ENCODE measurements around the gene IGFBP6.

IGFBP6 gene

DNA sequence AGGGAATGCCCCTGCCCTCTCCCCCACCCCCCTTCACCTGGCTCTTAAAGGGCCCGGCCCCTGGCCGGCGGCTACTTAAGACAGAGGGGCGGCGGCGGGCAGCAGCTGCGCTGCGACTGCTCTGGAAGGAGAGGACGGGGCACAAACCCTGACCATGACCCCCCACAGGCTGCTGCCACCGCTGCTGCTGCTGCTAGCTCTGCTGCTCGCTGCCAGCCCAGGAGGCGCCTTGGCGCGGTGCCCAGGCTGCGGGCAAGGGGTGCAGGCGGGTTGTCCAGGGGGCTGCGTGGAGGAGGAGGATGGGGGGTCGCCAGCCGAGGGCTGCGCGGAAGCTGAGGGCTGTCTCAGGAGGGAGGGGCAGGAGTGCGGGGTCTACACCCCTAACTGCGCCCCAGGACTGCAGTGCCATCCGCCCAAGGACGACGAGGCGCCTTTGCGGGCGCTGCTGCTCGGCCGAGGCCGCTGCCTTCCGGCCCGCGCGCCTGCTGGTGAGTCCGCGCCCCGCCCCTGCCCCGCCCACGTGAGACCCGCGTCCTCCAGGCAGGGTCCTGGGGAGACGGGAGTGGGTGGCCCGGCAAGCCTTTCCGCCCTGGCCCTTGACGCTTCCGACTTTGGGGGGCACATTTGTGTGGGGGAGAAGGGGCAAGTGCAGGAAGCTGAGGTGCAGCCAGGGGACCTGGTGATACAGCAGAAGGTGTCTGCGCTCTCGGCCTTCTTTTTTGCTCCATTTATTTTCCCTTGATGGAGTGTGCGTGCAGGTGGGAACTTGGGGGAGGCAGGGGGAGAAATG, at the start of gene IGFBP6:
TSS of gene IGFBP6 (plus strand) at position 104 of the 790 bp plus-strand sequence. CDS start at position 155, 51 bp downstream.
- peak; percentile 69 for TF ChIP-seq POLR2A (IDR thresholded peaks at IDR 0.05; ENCODE audit: low read depth, low read length)
- DNase-seq (ENCODE audit: insufficient read length, low spot score) = peak; percentile 69
- FAIRE-seq = no peak

DNA sequence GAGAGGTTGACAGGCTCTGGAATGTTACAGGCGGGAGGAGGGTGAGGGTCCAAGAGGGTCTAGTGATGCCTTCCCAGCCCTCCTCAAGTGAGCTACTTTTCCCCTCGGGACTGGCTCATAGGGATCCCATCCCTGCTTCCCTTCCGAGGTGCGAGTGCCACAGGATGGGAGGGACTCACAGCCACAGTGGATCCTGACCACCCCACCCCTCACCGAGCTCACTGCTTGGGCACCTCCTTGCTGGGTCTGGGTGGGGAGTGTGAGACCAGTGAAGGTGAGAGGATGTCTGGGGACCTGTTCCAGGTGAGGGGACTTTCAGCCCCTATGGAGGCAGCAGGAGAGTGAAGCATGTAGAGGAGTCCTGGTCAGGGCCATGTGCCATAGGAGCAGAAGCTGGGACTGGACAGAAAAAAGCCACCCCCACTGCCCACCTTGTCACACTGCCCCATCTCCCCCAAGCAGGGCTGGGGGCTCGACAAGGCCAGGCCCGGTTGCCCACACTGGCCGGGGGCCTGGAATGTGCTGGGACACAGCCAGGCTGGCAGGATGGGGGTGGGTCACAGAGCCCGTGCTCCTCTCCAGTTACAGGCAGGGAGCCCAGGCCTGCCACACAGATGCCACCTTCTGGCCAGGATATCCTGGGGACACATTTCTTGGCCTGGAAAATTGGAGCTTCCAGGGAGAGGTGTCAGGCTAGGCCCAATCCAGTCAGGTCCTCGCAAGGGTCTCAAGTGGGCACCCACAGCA, 49.3 kb upstream of the IGFBP6 start:
- DNase-seq (ENCODE audit: insufficient read length, low spot score) = no peak
- FAIRE-seq = no peak
- TF ChIP-seq POLR2A (IDR thresholded peaks at IDR 0.05; ENCODE audit: low read depth, low read length) = peak; percentile 30; the same call in 1 of the 2 replicates

DNA sequence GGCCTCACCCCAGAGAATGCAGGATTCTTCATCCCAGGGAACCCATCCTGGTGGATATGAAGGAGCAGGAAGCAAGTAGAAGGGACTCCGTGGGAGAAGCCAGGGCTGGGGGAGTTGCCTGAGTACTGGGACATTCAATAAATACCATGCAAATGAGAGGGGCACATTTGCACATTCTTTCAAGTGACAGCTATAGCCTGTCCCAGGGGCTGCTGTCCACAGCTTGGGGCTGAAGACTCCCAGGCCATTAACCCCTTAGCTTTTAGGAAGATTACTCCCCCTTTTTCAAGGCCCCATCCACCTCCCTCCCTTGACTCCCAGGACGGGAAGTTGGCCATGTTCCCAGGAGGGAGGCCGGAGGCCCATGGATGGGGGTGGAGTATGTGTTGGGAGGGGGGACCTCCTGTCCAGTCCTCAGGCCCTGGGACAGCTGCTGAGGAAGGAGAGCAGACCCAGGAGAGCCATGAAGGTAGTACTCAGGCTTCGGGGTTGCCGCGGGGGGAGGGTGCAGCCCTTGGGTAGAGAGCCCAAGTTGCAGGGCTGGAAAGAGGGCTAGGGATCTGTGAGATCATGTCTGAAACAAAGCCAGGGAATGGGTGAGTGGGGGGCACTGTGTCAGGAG, 48.6 kb upstream of the IGFBP6 start:
- no peak for TF ChIP-seq POLR2A (IDR thresholded peaks at IDR 0.05; ENCODE audit: low read depth, low read length)
- FAIRE-seq (no peak), DNase-seq (ENCODE audit: insufficient read length, low spot score) (no peak)

GRCh38 chr12:53049571-53050318, 47.7 kb upstream of the IGFBP6 start, which contains the start of gene TNS2:
Gene TNS2, plus strand, starts transcription at chr12:53050065. Its CDS starts 121 bp downstream, at chr12:53050186.
- FAIRE-seq (no peak), DNase-seq (ENCODE audit: insufficient read length, low spot score) (peak; percentile 70)
- TF ChIP-seq POLR2A (IDR thresholded peaks at IDR 0.05; ENCODE audit: low read depth, low read length) = peak; percentile 67

DNA sequence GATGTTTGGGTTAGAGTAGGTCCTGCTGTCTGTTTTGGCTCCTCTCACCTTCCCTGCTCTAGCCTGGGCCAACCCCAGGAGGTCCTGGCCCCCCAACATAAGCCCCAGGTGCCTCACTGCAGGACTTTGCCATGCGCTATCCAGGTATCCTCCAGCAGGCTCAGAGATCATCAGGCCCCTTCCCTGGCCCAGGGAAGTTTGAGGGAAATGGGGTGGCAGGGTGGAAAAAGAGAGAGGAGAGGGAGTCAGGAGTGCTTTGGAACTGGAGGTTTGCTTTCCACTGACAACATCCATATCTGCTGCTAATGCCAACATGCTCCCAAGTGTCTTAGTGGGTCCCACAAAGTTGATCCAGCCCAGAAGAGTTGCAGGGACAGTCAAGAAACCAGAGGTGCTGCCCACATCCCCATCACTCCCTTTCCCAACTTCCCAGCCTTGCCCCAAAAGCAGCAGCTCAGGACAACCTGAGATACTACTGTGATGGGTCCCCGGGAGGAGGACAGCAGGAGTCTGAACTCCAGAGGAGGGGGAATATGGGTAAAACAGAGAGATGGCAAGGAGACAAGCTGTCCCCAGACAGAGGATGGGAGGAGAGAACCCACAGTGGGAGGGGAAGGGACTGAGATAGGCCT, 46.9 kb upstream of the IGFBP6 start:
- TF ChIP-seq POLR2A (IDR thresholded peaks at IDR 0.05; ENCODE audit: low read depth, low read length) = no peak

GRCh38 chr12:53051058-53051880, 46.2 kb upstream of the IGFBP6 start:
- FAIRE-seq = no peak
- DNase-seq (ENCODE audit: insufficient read length, low spot score) = no peak
- TF ChIP-seq POLR2A (IDR thresholded peaks at IDR 0.05; ENCODE audit: low read depth, low read length) = 0 out of 2 replicates have a peak, but pooled peaks have one; percentile 17

More for the DNA sequence above, 46.9 kb upstream of the IGFBP6 start:
- DNase-seq (ENCODE audit: insufficient read length, low spot score) = no peak
- no peak for FAIRE-seq

DNA sequence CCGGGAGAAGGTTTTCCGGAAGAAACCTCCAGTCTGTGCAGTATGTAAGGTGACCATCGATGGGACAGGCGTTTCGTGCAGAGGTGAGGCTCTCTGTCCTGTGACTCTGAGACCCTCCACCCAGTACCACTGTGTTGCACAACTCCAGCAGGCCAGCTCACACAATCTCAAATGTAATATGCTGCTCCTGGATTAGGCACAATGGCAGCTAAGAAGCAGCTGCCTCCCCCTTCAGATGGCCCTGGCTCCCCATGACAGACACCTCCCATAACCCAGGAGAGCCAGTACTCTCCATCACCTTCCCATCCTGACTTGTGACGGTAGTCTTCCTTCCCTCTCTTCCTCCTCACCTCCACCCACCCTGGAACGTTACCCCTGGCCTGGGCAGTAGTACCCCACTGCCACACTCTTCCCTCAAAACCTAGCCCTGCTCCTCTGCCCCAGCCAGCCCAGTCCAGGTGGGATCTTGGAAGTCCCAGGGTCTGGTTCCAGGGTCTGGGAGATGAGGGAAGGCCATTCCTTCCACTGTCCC, 45.5 kb upstream of the IGFBP6 start:
- TF ChIP-seq POLR2A (IDR thresholded peaks at IDR 0.05; ENCODE audit: low read depth, low read length) = no peak
- FAIRE-seq (no peak), DNase-seq (ENCODE audit: insufficient read length, low spot score) (no peak)

DNA sequence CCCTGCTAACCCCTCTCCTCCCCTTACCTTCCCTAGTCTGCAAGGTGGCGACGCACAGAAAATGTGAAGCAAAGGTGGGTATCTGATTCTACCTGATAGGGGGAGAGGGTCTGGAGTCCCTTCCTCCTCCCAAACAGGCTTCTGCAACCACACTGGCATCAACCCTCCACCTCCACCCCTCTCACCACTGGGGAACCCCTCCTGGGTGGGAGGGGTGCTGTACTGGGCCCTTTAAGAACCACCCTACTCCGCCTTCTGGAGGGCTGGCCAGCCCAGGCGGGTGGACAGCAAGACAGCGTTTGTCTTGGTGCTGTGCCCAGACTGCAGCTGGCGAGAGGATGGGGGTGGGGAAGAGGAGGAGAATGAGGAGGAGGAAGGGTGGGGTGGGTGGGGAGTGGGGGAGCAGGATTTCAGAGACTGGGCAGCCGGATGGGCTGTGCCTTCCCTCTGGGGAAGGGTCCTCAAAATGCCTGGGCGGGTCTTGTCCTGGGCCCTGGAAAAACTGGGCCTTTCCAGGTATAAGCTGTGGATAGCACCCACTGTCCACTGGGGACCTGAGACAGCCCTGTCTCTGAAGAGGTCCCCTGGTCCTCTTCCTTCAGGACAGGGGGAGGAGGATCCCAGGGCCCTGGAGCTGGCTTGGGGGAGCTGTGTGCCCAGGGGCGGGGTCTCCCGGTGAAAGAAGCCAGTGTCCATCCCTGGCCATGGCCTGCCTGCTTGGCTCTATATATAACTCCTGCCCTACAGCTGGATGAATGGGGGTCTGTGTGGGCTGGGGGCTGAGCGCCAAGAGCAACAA, 44.8 kb upstream of the IGFBP6 start:
- DNase-seq (ENCODE audit: insufficient read length, low spot score) (peak; percentile 58), FAIRE-seq (no peak)

DNA sequence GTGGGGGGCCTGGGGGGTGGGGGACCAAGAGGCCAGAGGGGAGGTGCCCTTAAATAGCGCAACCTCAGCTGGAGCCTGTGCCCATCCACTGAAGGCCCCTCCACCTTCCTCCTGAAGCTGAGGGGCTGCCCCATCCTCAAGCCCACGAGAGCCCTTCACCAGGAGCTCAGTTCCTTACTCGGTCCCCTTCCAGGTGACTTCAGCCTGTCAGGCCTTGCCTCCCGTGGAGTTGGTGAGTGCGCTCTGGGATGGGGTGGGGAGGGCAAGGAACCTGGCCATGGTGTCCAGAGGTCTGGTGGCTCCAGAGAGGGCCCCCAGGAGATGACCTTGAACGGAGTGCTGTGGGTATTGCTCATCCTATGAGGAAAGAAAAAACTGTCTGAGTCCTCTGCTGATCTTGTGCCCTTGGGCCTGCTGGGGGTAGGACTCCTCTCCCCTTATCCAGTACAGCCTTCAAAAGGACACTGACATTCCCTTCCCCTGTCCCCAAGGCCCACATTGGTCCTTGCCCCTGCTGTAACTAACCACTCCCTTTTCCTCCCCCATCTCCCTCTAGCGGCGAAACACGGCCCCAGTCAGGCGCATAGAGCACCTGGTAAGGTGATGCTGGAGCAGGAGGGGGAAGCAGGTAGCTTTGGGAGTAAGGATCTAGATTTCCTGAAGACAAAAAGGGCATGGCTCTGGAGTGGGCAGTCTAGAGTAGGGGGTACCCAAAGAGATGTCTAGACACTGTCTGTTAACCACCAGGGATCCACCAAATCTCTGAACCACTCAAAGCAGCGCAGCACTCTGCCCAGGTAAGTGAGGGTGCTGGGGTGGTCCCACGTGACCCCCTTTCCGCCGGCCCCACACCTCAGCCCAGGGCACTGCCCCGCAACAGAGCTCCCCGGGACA, 44.0 kb upstream of the IGFBP6 start:
- DNase-seq (ENCODE audit: insufficient read length, low spot score) (no peak), FAIRE-seq (no peak)
- TF ChIP-seq POLR2A (IDR thresholded peaks at IDR 0.05; ENCODE audit: low read depth, low read length) = no peak

More for the DNA sequence above, 44.8 kb upstream of the IGFBP6 start:
- no peak for TF ChIP-seq POLR2A (IDR thresholded peaks at IDR 0.05; ENCODE audit: low read depth, low read length)

- FAIRE-seq (no peak), DNase-seq (ENCODE audit: insufficient read length, low spot score) (no peak)
- TF ChIP-seq POLR2A (IDR thresholded peaks at IDR 0.05; ENCODE audit: low read depth, low read length) = no peak
Observed at GRCh38 chr12:53054112-53054878, 43.2 kb upstream of the IGFBP6 start.

Data from H54 (cell line).